ENCODE measurements around the gene HACL1. TPM values are rescaled to one million over a fixed set of nuclear protein-coding genes. Genes with fewer than 3 reads are reported as not detected.

HACL1 gene
- polyA plus RNA-seq, 1 donor (not counting 4 experiments of a cell fraction or from before 2014, with no cell fraction given), result 23.1 TPM

- no peak overlapping the region for H3K9ac ChIP-seq (ENCODE audit: control insufficient read depth, extremely low read depth, insufficient read depth, low read length)
- peaks cover 35% of the 10 kb centered on the region for H3K4me1 ChIP-seq (ENCODE audit: control insufficient read depth, extremely low read depth, insufficient read depth, low read length)
These were observed 31.8 kb upstream of the HACL1 start for GRCh38 chr3:15633159-15633558.

DNA sequence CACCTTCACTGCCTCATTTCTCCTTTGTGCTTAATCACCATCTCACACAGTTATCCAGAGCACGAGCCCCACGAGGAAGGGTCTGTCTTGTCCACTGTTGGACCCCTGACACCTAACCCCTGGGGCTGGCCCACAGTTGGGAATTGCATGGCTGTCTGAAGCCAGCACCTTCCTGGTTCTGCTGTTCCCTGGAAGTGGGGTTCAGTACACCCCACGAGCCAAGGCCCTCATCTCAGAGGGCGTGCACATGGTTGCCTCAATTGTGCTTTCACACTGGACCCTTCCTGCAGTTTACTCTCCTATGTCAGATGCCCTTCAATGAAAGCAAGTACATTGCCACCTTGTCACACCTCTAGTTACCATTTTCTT is 30.8 kb upstream of the HACL1 start:
- FAIRE-seq (no peak), DNase-seq (ENCODE audit: low read depth, low spot score) (no peak)
- Histone ChIP-seq H3K79me2 (ENCODE audit: control insufficient read depth, insufficient read depth, low read length) (no peaks in the 10 kb centered on the region), H3K4me2 (ENCODE audit: control insufficient read depth, extremely low read depth, insufficient read depth, low read depth, low read length) (no peak overlapping the region), H3K27me3 (ENCODE audit: control insufficient read depth, extremely low read depth, insufficient read depth, low read length) (no peaks in the 10 kb centered on the region), H3K4me3 (ENCODE audit: control insufficient read depth in 2 of 3, extremely low read depth in 1 of 3, insufficient read depth in 2 of 3, low read depth in 1 of 3, low read length in 3 of 3) (no peak overlapping the region), H3K4me1 (ENCODE audit: control insufficient read depth, extremely low read depth, insufficient read depth, low read length) (peaks cover 33% of the 10 kb centered on the region), H3K27ac (ENCODE audit: control insufficient read depth, insufficient read depth, low read length) (no peak overlapping the region), H3K9me1 (ENCODE audit: control insufficient read depth, extremely low read depth, insufficient read depth, low read length) (no peaks in the 10 kb centered on the region), H3K36me3 (ENCODE audit: control insufficient read depth in 2 of 2, extremely low read depth in 1 of 2, insufficient read depth in 2 of 2, low read length in 2 of 2) (no peaks in the 10 kb centered on the region), H4K20me1 (ENCODE audit: control insufficient read depth, extremely low read depth, insufficient read depth, low read length) (no peaks in the 10 kb centered on the region), H3K9me3 (ENCODE audit: control insufficient read depth, low read depth, low read length) (no peaks in the 10 kb centered on the region), H3K9ac (ENCODE audit: control insufficient read depth, extremely low read depth, insufficient read depth, low read length) (no peak overlapping the region), H2AFZ (ENCODE audit: control insufficient read depth, low read length) (no peak overlapping the region)
- dilution Hi-C loops (cut with MboI; ENCODE audit: extremely low pct_ligation_motif_present, low sequenced_read_pairs), result no loop called here
- TF ChIP-seq, protein P1, sequence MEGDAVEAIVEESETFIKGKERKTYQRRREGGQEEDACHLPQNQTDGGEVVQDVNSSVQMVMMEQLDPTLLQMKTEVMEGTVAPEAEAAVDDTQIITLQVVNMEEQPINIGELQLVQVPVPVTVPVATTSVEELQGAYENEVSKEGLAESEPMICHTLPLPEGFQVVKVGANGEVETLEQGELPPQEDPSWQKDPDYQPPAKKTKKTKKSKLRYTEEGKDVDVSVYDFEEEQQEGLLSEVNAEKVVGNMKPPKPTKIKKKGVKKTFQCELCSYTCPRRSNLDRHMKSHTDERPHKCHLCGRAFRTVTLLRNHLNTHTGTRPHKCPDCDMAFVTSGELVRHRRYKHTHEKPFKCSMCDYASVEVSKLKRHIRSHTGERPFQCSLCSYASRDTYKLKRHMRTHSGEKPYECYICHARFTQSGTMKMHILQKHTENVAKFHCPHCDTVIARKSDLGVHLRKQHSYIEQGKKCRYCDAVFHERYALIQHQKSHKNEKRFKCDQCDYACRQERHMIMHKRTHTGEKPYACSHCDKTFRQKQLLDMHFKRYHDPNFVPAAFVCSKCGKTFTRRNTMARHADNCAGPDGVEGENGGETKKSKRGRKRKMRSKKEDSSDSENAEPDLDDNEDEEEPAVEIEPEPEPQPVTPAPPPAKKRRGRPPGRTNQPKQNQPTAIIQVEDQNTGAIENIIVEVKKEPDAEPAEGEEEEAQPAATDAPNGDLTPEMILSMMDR (optimal IDR thresholded peaks at IDR 0.05 in 1 of 3, IDR thresholded peaks at IDR 0.05 in 1 of 3, conservative IDR thresholded peaks at IDR 0.05 in 1 of 3; ENCODE audit: extremely low read depth in 1 of 3, insufficient read depth in 2 of 3, low read length in 3 of 3), result no peak
- TF ChIP-seq EZH2 (IDR thresholded peaks at IDR 0.05; ENCODE audit: low read length), result no peak

More at GRCh38 chr3:15633159-15633558, 31.8 kb upstream of the HACL1 start:
- H3K9me1 ChIP-seq (ENCODE audit: control insufficient read depth, extremely low read depth, insufficient read depth, low read length), result no peaks in the 10 kb centered on the region
- H3K36me3 ChIP-seq (ENCODE audit: control insufficient read depth in 2 of 2, extremely low read depth in 1 of 2, insufficient read depth in 2 of 2, low read length in 2 of 2), result no peaks in the 10 kb centered on the region
- H2AFZ ChIP-seq (ENCODE audit: control insufficient read depth, low read length), result no peak overlapping the region
- H3K27ac ChIP-seq (ENCODE audit: control insufficient read depth, insufficient read depth, low read length), result no peak overlapping the region
- DNase-seq (ENCODE audit: low read depth, low spot score), result no peak
- H4K20me1 ChIP-seq (ENCODE audit: control insufficient read depth, extremely low read depth, insufficient read depth, low read length), result no peaks in the 10 kb centered on the region
- H3K27me3 ChIP-seq (ENCODE audit: control insufficient read depth, extremely low read depth, insufficient read depth, low read length), result no peaks in the 10 kb centered on the region
- no peak for FAIRE-seq
- dilution Hi-C loops (cut with MboI; ENCODE audit: extremely low pct_ligation_motif_present, low sequenced_read_pairs), result no loop called here
- no peak overlapping the region for H3K4me2 ChIP-seq (ENCODE audit: control insufficient read depth, extremely low read depth, insufficient read depth, low read depth, low read length)
- H3K4me3 ChIP-seq (ENCODE audit: control insufficient read depth in 2 of 3, extremely low read depth in 1 of 3, insufficient read depth in 2 of 3, low read depth in 1 of 3, low read length in 3 of 3), result no peak overlapping the region
- TF ChIP-seq, protein P1 (optimal IDR thresholded peaks at IDR 0.05 in 1 of 3, IDR thresholded peaks at IDR 0.05 in 1 of 3, conservative IDR thresholded peaks at IDR 0.05 in 1 of 3; ENCODE audit: extremely low read depth in 1 of 3, insufficient read depth in 2 of 3, low read length in 3 of 3), result no peak
- no peak for TF ChIP-seq EZH2 (IDR thresholded peaks at IDR 0.05; ENCODE audit: low read length)
- no peaks in the 10 kb centered on the region for H3K9me3 ChIP-seq (ENCODE audit: control insufficient read depth, low read depth, low read length)
- no peaks in the 10 kb centered on the region for H3K79me2 ChIP-seq (ENCODE audit: control insufficient read depth, insufficient read depth, low read length)
